G401.6 (cell line): ENCODE data around the gene CAMTA1.

Experiments
- FAIRE-seq: peaks from 2 replicates; lab custom pipeline; 2012; peaks lifted over from hg19 to GRCh38; lab: Jason Lieb, UNC

The CAMTA1 gene

DNA sequence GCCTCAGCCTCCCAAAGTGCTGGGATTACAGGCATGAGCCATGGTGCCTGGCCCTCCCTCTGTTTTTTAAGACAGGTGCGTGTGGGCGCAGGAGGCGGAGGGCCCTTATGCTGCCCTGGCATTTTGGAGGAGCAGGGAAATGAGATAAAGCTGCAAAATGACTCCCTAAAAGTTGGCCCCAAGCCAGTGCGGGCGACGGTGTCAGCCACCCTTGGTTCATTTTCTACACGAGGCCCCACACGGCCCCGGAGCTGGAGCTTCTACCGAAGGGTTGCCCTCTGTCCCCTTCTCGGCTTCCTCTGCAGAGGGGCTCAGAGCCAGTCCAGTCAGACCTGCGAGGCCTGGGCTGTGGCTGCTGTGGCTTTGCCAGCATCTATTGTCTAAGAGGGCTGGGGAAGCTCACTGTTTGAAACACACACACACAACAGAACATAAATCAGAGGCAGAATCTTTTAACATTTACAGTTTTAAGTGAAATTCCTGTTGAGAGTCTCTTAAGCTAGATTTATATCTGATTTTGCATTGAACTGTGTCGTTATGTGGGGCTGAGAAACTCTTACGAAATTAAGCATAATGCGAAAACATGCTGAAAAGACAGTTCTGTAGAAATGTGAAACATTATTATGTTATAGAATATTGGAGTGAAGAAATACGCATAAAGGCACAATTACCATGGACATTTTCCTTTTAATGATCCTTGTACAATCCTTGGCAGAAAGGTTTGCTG, 255.9 kb downstream of the CAMTA1 start:
- no peak for FAIRE-seq

DNA sequence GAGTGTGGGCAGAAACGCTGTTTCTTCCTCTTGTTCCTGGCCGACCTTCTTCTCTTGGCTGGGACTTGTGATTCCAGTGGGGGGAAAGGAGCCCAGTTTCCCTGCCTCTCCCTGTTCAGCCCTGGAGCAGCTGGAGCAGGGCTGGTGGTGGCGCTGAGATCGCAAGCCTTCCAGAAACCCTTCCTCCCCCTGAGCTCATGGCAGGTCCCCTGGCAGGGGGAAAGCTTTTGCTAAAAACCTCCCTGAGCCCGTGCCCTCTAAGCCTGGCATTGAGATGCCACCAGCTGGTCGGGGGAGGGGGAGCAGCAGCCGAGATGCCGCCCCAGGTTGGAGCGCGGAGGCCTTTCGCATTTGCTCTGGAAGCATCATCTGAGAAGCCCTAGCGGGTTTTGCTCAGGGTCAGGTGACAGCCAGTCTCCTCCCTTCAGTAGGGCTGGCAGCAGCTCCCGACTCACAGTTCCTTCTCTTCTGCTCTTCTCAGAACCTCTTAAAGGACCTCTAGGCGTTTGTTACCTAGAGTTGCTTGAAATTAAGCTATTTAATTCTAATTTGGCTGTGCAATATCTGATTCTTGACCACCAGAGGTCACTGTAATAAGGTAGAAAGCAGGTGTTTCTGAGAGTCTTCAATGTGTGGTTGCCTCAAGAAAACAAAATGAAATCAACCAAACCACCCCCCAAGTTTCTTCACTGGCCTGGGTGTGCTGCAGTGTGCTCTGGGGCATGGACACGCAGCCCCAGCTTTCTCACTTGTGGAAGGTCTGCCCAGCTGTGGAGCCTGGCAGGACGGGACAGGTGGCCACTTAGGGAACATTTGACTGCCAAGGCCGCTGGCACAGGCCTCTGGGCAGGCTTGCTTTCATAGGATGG, 257.3 kb downstream of the CAMTA1 start:
- FAIRE-seq = peak; percentile 87

DNA sequence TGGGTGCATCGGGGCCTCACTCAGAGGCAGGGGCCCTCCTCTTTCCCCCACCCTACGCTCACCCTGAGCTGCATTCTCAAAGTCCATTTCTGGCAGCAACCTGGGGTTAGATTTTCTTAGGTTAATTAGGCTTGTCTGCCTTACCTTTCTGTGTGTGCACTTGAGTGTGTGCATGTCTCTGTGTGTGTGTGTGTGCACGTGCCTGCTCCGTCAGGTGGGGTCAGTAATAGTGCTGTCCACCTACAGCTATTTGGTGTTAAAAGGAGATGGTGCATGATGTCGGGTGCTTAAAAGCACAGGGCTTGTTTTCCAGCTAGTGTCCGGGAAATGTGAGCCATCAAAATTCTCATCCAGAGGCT, 257.9 kb downstream of the CAMTA1 start:
- no peak for FAIRE-seq

GRCh38 chr1:7043719-7044535, 258.7 kb downstream of the CAMTA1 start:
- no peak for FAIRE-seq

DNA sequence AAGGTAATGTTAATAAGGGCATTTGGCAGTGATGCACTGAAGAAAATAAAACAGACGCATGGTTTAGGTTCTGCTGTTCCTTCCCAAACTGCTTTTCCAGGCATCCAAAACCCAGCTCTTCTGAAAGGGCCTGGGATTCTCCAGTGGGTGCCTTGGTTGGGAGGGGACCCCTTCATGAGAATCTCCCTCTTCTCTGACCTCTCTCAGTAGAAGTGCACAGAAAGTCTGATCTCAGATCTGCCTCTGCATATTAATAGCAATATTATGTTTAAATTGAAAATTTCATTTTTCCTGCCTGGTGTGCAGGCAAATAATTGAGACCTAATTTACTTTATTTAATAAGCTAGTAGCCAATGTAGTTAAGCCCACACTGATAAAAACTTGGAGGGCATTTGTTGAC, 260.6 kb downstream of the CAMTA1 start:
- FAIRE-seq = no peak

- no peak for FAIRE-seq
These were observed 261.1 kb downstream of the CAMTA1 start for GRCh38 chr1:7046314-7046713.

- no peak for FAIRE-seq
These were observed 261.6 kb downstream of the CAMTA1 start for GRCh38 chr1:7046891-7047290.

DNA sequence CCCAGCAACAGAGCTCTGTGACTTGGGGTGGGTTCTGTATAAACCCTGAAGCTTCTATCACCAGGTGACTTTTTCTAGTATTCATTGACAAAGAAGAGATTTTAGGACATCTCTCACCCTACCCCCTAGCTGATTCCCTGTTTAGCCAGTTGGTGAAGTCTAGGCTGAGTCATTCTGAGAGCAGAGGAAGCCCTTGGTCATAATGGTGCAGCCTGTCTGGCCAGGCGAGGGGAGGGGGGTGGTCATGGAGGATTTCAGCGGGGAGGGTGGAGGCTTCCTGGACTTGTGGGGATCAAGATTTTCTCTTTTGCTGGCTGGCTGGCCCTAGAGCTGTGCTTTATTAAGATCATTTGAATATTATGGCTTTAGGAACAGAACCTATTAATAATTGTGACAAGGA, 262.6 kb downstream of the CAMTA1 start:
- FAIRE-seq = no peak

- FAIRE-seq = no peak
These were observed 263.1 kb downstream of the CAMTA1 start for GRCh38 chr1:7048395-7048794.

DNA sequence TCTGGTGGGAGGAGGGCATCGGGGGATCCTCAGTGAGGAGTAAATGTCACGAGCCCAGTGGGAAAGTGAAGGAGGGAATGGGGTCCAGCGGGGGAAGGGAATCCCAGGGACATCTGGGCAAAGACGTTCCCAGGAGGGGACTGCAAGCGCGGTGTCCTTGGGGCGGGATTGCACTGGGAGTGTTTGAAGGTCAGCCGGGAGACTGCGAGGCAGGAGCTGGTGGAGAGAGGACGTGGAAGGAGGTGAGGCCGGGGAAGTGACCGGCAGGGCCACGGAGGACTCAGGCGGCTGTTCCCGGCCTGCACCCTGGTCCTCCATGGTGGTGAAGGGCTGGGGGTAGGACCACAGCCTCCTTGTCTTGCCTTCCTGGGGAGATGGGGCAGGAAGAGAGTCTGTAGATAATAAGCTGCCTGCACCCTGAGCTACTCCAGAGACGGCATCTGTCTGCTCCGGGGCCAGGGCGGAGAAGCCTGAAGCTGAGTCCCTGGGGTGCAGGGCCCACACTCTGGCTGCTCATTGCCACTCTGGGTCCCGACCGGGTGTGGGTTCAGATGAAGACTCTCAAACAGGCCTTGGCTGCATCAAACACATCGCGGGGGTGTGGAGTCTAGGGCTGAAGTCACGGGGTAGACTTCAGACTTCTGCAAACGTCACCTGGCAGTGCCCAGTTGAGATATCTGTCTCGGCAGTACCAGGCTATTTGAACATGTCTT, 264.8 kb downstream of the CAMTA1 start:
- FAIRE-seq = no peak

DNA sequence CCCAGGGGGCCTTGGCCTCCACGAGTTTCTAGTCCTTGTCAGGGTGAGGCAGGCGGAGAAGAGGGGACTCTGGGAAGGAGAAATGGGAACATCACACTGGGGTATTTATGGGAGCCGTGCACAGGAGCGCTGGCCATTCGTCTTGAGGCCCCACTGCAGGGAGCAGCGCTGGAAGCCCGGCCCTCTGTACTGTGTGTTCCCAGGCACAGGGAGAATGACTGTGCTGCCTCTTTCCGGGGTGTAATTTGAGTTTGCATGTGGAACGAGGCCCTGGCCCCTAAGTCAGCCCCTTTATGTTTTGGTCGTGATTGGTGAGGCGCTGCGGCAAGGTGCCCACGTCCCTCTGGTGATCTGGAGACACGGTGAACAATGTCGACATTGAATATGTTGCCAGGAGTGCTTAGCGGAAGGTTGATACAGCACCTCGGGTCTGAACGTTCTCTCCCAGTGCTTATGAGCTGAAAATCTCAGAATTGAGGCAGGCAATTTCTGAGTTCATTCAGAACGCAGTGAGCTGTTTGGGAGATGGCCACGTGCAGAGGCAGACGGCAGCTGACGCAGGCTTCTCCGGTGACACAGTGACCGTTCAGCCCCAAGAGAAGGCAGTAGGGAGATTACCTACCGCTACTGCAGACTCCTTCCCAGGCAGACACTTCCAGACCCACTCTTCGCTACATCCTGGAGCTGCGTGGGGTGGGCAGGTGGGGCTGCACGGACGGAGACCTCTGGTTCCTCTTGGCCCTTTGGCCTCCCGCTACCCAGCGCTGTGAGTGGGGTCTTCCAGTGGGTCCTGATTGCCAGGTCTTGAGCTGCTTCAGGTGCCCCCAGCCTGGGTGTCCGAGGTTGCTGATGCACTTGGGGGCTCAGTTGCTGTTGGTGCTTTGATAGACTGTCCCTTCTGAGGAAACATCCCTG, 265.8 kb downstream of the CAMTA1 start:
- no peak for FAIRE-seq

- no peak for FAIRE-seq
These were observed 267.4 kb downstream of the CAMTA1 start for GRCh38 chr1:7052701-7053100.

GRCh38 chr1:7060745-7061144, 275.5 kb downstream of the CAMTA1 start:
- no peak for FAIRE-seq

- no peak for FAIRE-seq
These were observed 277.2 kb downstream of the CAMTA1 start for GRCh38 chr1:7062346-7063061.

DNA sequence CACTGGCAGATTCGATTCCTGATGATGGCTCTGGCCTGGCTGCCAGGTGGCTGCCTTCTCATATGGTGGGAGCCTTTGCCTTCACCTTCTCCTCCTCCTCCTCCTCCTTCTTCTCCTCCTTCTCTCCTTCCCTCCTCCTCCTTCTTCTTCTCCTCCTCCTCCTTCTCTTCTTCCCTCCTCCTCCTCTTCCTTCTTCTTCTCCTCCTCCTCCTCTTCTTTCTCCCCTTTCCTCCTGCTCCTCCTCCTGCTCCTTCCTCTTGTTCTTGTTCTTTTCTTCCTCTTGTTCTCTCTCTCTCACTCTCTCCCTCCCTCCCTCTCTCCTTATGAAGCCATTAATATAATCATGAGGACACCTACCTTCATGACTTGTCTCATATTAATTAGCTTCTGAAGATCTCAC, 278.7 kb downstream of the CAMTA1 start:
- FAIRE-seq = no peak

GRCh38 chr1:7068552-7068951, 283.3 kb downstream of the CAMTA1 start:
- no peak for FAIRE-seq

- FAIRE-seq = no peak
These were observed 284.7 kb downstream of the CAMTA1 start for GRCh38 chr1:7069931-7070330.

DNA sequence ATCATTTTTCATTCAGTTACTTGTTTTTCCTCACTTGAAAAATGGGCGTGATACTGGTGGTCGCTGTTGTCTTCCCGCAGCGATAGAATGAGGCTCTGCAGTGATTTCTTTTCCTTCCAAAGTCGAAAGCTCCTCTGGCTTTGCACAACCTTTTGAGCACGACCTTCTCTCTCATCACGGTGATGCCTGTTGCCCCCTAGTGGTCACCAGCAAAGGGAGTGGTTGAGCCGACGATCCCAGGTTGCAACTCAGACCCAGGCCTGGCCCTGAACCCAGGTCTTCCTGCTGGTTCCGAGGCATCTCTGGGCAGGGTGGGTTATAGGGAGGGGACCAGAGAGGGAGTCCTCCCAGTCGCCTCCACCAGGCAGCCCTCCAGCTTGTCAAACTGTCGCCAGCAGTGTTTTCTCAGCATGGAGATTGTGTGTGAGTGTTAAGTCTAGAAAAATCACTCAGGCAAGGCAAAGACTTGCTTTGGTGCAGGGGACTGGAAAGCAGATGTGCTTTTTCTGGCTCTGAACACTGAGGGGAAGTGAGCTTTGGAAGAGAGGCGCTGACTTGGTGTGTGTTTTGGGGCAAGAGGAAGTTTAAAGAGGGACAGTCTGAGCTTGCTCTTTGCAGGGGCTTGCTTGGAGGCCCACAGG, 285.3 kb downstream of the CAMTA1 start:
- no peak for FAIRE-seq

DNA sequence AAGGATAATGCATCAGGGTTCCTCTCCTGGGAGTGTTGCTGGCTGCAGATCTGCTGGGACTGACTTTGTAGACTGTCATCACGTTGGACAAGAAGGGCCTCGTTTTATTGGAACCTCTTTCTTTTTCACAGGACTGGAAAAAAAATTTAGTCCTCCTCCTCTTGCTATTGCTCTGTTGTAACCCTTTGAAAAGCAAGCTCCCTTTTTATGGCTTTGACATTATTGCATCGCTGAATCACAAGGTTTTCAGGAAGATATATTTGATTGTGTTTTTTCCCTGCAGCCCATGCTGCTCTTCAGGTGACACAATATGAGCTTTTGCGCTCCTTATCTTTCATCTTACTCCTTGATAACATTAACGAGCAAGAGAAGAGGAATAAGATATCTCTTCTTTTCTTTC, 290.9 kb downstream of the CAMTA1 start:
- no peak for FAIRE-seq

DNA sequence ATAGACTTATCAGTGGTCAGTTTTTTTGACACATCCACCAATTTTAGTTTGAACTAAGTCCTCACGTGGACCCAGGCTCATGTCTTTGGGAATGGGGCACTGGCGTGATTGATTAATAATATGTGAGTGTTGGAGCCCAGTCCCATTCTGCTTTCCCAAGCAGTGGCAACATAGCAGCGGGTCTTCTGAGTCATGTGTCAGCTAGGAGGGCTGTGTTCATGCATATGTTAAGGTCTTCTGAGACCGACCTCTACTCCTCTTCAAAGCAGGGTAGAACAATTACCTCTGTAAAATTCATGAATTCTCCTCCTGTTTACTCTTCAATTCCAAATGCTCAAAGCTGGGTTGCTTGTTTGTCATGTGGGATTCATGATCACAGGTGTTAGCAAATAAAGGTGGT, 291.3 kb downstream of the CAMTA1 start:
- FAIRE-seq = no peak
